WI38 (cell line): ENCODE results near the gene ZNF579.

ENCODE experiments used
- H3K4me3 ChIP-seq: 2 replicates; pipeline ENCODE4 v1.5.1; 2011; ENCODE audit warnings: low read depth, mild to moderate bottlenecking, control low read depth, low read length
- CTCF ChIP-seq: IDR thresholded peaks from 2 replicates; pipeline ENCODE4 v1.5.1; 2012; ENCODE audit warnings: low read depth, mild to moderate bottlenecking, control low read depth, low read length

ZNF579 gene

GRCh38 chr19:55615543-55616394, 35.1 kb upstream of the ZNF579 start:
- no peak for TF ChIP-seq CTCF

GRCh38 chr19:55614711-55615542, 34.3 kb upstream of the ZNF579 start:
- H3K4me3 ChIP-seq, result no peak overlapping the region
- TF ChIP-seq CTCF, result no peak

More at GRCh38 chr19:55615543-55616394, 35.1 kb upstream of the ZNF579 start:
- H3K4me3 ChIP-seq, result no peak overlapping the region

GRCh38 chr19:55613930-55614710, 33.5 kb upstream of the ZNF579 start:
- H3K4me3 ChIP-seq, result no peak overlapping the region
- TF ChIP-seq CTCF, result no peak

- TF ChIP-seq CTCF, result no peak
- H3K4me3 ChIP-seq, result no peak overlapping the region
Observed at GRCh38 chr19:55613396-55613795, 32.7 kb upstream of the ZNF579 start.

- no peak for TF ChIP-seq CTCF
- H3K4me3 ChIP-seq, result no peak overlapping the region
Observed at GRCh38 chr19:55611983-55612645, 31.5 kb upstream of the ZNF579 start.

- no peak overlapping the region for H3K4me3 ChIP-seq
- no peak for TF ChIP-seq CTCF
Observed at GRCh38 chr19:55611300-55611982, 30.8 kb upstream of the ZNF579 start.
